SK-N-SH treated with all-trans-retinoic acid at 6 μM for 48 hours (cell line): ENCODE measurements around the gene NLRP1.

ENCODE experiments used
- ATAC-seq: fragments of 200-7000 bp; cut with Tn5 transposase; 3 replicates; pipeline ENCODE4 v1.9.1; 2020; ENCODE audit warnings: mild to moderate bottlenecking, moderate library complexity
- ARNTL ChIP-seq: fragments of 450-650 bp; formaldehyde crosslinking; IDR thresholded peaks from 2 replicates; pipeline ENCODE4 v1.5.0; 2020; ENCODE audit warnings: low read depth, mild to moderate bottlenecking, moderate library complexity, borderline replicate concordance
- BACH2 ChIP-seq: fragments of 250-450 bp; sonication (Bioruptor Pico); IDR thresholded peaks from 2 replicates; pipeline ENCODE4 v1.9.0; 2021; ENCODE audit warnings: mild to moderate bottlenecking, borderline replicate concordance
- CSDC2 ChIP-seq: fragments of 250-450 bp; sonication (Bioruptor Pico); IDR thresholded peaks from 2 replicates; pipeline ENCODE4 v1.5.0; 2020; ENCODE audit warnings: mild to moderate bottlenecking, moderate library complexity
- GLIS3 ChIP-seq: fragments of 250-450 bp; sonication (Bioruptor Pico); IDR thresholded peaks from 2 replicates; pipeline ENCODE4 v1.5.0; 2020; ENCODE audit warnings: mild to moderate bottlenecking, moderate library complexity
- ISL1 ChIP-seq: fragments of 250-450 bp; sonication (Bioruptor Pico); IDR thresholded peaks from 2 replicates; pipeline ENCODE4 v2.1.2; 2022; ENCODE audit warnings: mild to moderate bottlenecking, moderate library complexity
- OSR1 ChIP-seq: fragments of 250-450 bp; sonication (Bioruptor Pico); IDR thresholded peaks from 2 replicates; pipeline ENCODE4 v1.8.0; 2022; ENCODE audit warnings: moderate library complexity, mild to moderate bottlenecking, inconsistent platforms
- PPARA ChIP-seq: fragments of 250-450 bp; sonication (Bioruptor Pico); IDR thresholded peaks from 2 replicates; pipeline ENCODE4 v1.5.0; 2020; ENCODE audit warnings: mild to moderate bottlenecking, borderline replicate concordance
- RARB ChIP-seq: fragments of 250-450 bp; sonication (Bioruptor Pico); IDR thresholded peaks from 2 replicates; pipeline ENCODE4 v1.8.0; 2021; ENCODE audit warnings: mild to moderate bottlenecking, moderate library complexity
- TCF4 ChIP-seq: fragments of 250-450 bp; sonication (Bioruptor Pico); IDR thresholded peaks from 2 replicates; pipeline ENCODE4 v1.8.0; 2021; ENCODE audit warnings: mild to moderate bottlenecking, moderate library complexity, borderline replicate concordance
- TOX ChIP-seq: fragments of 250-450 bp; sonication (Bioruptor Pico); IDR thresholded peaks from 2 replicates; pipeline ENCODE4 v1.8.0; 2021; ENCODE audit warnings: mild to moderate bottlenecking, moderate library complexity, borderline replicate concordance
- ZC3H10 ChIP-seq: fragments of 250-450 bp; sonication (Bioruptor Pico); IDR thresholded peaks from 2 replicates; pipeline ENCODE4 v1.5.1; 2021; ENCODE audit warnings: mild to moderate bottlenecking, moderate library complexity
- ZFP3 ChIP-seq: fragments of 250-450 bp; sonication (Bioruptor Pico); IDR thresholded peaks from 2 replicates; pipeline ENCODE4 v1.5.0; 2020; ENCODE audit warnings: mild to moderate bottlenecking, moderate library complexity
- ZFP30 ChIP-seq: fragments of 450-650 bp; formaldehyde crosslinking; IDR thresholded peaks from 2 replicates; pipeline ENCODE4 v1.5.0; 2022; ENCODE audit warnings: mild to moderate bottlenecking, moderate library complexity
- ZNF70 ChIP-seq: fragments of 450-650 bp; formaldehyde crosslinking; IDR thresholded peaks from 2 replicates; pipeline ENCODE4 v1.5.0; 2020; ENCODE audit warnings: mild to moderate bottlenecking, moderate library complexity
- ZNF8 ChIP-seq: fragments of 450-650 bp; formaldehyde crosslinking; IDR thresholded peaks from 2 replicates; pipeline ENCODE4 v1.5.0; 2020; ENCODE audit warnings: mild to moderate bottlenecking, moderate library complexity
- TF ChIP-seq, protein P1 (sequence below): fragments of 250-450 bp; sonication (Bioruptor Pico); IDR thresholded peaks from 2 replicates; pipeline ENCODE4 v1.5.0; 2020; ENCODE audit warnings: mild to moderate bottlenecking, moderate library complexity
- TF ChIP-seq, protein P2 (sequence below): fragments of 250-450 bp; sonication (Bioruptor Pico); IDR thresholded peaks from 2 replicates; pipeline ENCODE4 v1.8.0; 2021; ENCODE audit warnings: low read depth, mild to moderate bottlenecking, moderate library complexity, borderline replicate concordance
- TF ChIP-seq, protein P3 (sequence below): fragments of 250-450 bp; sonication (Bioruptor Pico); IDR thresholded peaks from 2 replicates; pipeline ENCODE4 v1.8.0; 2020; ENCODE audit warnings: mild to moderate bottlenecking, moderate library complexity, borderline replicate concordance
- TF ChIP-seq, protein P4 (sequence below): fragments of 250-450 bp; sonication (Bioruptor Pico); IDR thresholded peaks from 2 replicates; pipeline ENCODE4 v1.5.1; 2021; ENCODE audit warnings: mild to moderate bottlenecking, moderate library complexity
- TF ChIP-seq, protein P5 (sequence below): fragments of 250-450 bp; sonication (Bioruptor Pico); IDR thresholded peaks from 2 replicates; pipeline ENCODE4 v1.5.1; 2020; ENCODE audit warnings: low read depth, mild to moderate bottlenecking, moderate library complexity

The NLRP1 gene

DNA sequence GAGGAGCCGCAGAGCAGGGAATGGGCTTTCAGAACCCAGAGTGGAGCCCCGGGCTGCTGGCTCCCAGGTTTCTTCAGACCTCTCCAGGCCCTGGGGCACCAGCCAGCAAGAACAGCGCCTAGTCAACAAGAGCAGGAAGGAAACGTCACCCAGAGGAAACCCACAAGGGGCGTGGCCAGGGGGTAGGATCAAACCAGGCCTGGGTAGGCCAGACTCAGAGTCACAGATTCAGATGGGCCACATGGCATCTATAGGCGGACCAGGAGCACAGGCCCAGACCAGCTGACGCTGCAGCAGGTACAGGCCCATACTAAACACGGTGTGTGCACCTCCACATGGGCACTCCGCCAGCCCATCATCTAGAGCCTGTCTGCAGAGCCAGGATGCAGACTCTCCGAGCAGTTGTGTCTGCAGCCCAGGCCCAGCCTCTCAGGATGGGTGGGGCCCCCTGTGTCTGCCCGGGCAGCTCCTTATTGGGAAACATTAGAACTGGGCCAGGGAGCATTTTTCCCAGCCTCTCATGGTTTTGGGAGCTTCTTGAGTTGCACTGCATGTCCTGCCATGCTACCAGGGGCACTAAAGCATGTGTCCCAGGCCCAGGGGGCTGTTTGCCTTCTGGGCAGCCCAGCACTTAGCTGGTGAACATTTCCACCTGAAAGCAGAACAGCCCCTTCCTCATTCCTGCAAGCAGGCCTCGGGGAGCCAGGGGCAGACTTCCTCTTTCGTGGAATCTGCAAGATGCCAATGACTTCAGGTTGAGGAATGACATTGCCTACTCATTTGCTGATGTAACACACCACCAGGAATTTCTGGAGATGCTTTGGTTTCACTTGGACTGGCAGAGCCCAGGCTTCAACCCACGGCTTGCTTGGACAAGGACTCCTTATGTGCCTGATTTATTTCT, at the start of gene NLRP1:
TSS of gene NLRP1 (minus strand) at position 127 of the 904 bp plus-strand sequence. CDS start 552 bp downstream, outside the sequence.
- TF ChIP-seq ZNF70, result no peak
- TF ChIP-seq BACH2 (CRISPR knock-in tag), result no peak
- ATAC-seq, result peak; percentile 91

DNA sequence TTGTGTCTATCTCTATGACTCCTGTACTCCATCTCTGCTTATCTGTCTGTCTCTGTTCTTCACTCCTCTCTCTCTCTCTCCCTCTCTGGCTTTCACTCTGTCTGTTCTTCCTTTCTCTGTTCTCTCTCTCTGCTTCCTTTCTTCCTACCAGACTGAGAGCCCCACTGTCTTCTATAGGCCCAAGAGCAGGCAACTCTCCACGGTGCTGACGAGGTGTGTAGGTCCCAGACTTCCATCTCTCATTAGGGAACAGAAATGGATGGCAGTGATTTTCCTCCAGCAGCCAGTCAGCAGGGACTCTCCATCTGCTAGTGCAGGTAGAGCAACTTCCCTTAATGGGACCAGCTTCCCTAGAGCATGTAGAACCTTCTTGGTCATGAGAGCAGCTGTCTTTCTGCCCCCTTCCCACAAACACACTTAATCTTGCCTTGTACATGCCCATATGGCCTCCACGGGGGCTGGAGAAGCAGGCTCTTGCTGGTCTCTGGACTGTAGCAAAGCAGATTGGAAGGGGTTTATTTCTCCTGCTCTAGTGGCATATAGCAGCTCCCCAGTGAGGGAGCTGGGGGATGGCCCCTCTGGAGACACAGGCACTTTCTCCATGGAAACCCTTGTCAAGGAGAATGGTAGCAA, 47.8 kb upstream of the NLRP1 start:
- TF ChIP-seq TCF4, result no peak
- no peak for TF ChIP-seq RARB (CRISPR knock-in tag)
- TF ChIP-seq ZFP3 (CRISPR knock-in tag), result no peak

DNA sequence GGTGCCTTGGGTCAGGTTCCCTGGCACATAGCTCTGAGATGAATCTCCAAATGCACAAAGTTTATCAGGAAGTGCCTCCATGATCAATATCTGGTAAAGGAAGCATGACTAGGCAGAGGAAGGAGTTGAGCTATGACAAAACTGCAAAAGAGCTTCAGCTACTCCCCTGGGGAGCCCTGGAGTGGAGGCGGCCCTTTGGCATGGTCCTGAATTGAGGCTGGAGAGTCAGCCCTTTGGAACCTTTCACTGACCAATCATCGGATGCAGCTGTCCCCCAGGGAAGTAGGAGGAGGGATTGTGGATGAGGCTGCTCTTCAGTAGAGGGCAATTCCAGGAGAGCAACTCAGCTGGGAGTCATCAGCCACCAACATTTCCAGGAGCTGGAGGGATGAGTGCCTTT, 46.1 kb upstream of the NLRP1 start:
- TF ChIP-seq ARNTL (CRISPR knock-in tag) (no peak), ZC3H10 (CRISPR knock-in tag) (no peak), RARB (CRISPR knock-in tag) (no peak), OSR1 (CRISPR knock-in tag) (no peak), ZFP3 (CRISPR knock-in tag) (no peak), ZNF8 (CRISPR knock-in tag) (no peak)
- ATAC-seq, result no peak

More for the DNA sequence above, 47.8 kb upstream of the NLRP1 start:
- ATAC-seq, result no peak

DNA sequence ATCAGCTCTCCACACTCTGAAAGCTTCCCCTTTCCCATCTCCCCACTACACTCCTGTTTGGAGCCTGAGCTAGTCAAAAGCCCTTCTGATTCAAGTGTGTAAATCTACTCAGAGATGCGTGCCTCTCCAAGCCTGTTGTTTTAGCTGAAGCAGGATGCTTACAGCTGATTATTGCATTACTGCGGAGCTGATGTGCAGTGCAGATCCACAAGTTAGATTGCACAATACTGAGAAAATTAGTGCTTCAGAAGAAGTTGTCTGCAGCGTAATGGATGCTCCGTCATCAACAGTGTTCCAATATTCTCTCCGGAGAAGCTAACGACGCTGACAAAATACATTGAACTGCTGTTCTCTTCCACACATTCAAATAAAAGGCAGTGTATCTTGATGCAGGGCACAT, 44.8 kb upstream of the NLRP1 start:
- TF ChIP-seq, protein P1, sequence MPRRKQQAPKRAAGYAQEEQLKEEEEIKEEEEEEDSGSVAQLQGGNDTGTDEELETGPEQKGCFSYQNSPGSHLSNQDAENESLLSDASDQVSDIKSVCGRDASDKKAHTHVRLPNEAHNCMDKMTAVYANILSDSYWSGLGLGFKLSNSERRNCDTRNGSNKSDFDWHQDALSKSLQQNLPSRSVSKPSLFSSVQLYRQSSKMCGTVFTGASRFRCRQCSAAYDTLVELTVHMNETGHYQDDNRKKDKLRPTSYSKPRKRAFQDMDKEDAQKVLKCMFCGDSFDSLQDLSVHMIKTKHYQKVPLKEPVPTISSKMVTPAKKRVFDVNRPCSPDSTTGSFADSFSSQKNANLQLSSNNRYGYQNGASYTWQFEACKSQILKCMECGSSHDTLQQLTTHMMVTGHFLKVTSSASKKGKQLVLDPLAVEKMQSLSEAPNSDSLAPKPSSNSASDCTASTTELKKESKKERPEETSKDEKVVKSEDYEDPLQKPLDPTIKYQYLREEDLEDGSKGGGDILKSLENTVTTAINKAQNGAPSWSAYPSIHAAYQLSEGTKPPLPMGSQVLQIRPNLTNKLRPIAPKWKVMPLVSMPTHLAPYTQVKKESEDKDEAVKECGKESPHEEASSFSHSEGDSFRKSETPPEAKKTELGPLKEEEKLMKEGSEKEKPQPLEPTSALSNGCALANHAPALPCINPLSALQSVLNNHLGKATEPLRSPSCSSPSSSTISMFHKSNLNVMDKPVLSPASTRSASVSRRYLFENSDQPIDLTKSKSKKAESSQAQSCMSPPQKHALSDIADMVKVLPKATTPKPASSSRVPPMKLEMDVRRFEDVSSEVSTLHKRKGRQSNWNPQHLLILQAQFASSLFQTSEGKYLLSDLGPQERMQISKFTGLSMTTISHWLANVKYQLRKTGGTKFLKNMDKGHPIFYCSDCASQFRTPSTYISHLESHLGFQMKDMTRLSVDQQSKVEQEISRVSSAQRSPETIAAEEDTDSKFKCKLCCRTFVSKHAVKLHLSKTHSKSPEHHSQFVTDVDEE (CRISPR knock-in tag), result no peak
- TF ChIP-seq, protein P2, sequence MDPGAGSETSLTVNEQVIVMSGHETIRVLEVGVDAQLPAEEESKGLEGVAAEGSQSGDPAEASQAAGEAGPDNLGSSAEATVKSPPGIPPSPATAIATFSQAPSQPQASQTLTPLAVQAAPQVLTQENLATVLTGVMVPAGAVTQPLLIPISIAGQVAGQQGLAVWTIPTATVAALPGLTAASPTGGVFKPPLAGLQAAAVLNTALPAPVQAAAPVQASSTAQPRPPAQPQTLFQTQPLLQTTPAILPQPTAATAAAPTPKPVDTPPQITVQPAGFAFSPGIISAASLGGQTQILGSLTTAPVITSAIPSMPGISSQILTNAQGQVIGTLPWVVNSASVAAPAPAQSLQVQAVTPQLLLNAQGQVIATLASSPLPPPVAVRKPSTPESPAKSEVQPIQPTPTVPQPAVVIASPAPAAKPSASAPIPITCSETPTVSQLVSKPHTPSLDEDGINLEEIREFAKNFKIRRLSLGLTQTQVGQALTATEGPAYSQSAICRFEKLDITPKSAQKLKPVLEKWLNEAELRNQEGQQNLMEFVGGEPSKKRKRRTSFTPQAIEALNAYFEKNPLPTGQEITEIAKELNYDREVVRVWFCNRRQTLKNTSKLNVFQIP (CRISPR knock-in tag), result no peak
- TF ChIP-seq, protein P3, sequence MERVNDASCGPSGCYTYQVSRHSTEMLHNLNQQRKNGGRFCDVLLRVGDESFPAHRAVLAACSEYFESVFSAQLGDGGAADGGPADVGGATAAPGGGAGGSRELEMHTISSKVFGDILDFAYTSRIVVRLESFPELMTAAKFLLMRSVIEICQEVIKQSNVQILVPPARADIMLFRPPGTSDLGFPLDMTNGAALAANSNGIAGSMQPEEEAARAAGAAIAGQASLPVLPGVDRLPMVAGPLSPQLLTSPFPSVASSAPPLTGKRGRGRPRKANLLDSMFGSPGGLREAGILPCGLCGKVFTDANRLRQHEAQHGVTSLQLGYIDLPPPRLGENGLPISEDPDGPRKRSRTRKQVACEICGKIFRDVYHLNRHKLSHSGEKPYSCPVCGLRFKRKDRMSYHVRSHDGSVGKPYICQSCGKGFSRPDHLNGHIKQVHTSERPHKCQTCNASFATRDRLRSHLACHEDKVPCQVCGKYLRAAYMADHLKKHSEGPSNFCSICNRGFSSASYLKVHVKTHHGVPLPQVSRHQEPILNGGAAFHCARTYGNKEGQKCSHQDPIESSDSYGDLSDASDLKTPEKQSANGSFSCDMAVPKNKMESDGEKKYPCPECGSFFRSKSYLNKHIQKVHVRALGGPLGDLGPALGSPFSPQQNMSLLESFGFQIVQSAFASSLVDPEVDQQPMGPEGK (CRISPR knock-in tag), result no peak
- TF ChIP-seq ZFP30 (no peak), CSDC2 (CRISPR knock-in tag) (no peak), BACH2 (CRISPR knock-in tag) (no peak), RARB (CRISPR knock-in tag) (no peak), ZC3H10 (CRISPR knock-in tag) (no peak), PPARA (CRISPR knock-in tag) (no peak), OSR1 (CRISPR knock-in tag) (no peak), TOX (no peak), ARNTL (CRISPR knock-in tag) (no peak), GLIS3 (no peak), ZNF8 (CRISPR knock-in tag) (no peak), ZNF70 (no peak), ZFP3 (CRISPR knock-in tag) (no peak), ISL1 (CRISPR knock-in tag) (no peak)
- TF ChIP-seq, protein P4, sequence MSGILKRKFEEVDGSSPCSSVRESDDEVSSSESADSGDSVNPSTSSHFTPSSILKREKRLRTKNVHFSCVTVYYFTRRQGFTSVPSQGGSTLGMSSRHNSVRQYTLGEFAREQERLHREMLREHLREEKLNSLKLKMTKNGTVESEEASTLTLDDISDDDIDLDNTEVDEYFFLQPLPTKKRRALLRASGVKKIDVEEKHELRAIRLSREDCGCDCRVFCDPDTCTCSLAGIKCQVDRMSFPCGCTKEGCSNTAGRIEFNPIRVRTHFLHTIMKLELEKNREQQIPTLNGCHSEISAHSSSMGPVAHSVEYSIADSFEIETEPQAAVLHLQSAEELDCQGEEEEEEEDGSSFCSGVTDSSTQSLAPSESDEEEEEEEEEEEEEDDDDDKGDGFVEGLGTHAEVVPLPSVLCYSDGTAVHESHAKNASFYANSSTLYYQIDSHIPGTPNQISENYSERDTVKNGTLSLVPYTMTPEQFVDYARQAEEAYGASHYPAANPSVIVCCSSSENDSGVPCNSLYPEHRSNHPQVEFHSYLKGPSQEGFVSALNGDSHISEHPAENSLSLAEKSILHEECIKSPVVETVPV (CRISPR knock-in tag), result no peak
- TF ChIP-seq, protein P5, sequence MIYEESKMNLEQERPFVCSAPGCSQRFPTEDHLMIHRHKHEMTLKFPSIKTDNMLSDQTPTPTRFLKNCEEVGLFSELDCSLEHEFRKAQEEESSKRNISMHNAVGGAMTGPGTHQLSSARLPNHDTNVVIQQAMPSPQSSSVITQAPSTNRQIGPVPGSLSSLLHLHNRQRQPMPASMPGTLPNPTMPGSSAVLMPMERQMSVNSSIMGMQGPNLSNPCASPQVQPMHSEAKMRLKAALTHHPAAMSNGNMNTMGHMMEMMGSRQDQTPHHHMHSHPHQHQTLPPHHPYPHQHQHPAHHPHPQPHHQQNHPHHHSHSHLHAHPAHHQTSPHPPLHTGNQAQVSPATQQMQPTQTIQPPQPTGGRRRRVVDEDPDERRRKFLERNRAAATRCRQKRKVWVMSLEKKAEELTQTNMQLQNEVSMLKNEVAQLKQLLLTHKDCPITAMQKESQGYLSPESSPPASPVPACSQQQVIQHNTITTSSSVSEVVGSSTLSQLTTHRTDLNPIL (CRISPR knock-in tag), result no peak
- no peak for ATAC-seq
